HCT116 (cell line): Measurements from ENCODE around the gene GSDMA. TPM values are rescaled to one million over a fixed set of nuclear protein-coding genes. Genes with fewer than 3 reads are reported as not detected.
"Not testable (repeated sequence)": the region's sequence is repeated elsewhere in the genome, so short reads cannot be mapped to it uniquely, and the experiment has no call there.

Source experiments
- ATAC-seq: fragments of 200-7000 bp; cut with Tn5 transposase; 2 replicates; pipeline ENCODE4 v1.9.1; 2020; ENCODE audit warnings: mild to moderate bottlenecking, moderate library complexity
- BruUV-seq: library from RNA; stranded (reverse); fragments of 400-500 nt; replicated peaks from 2 replicates; lab custom pipeline; 2021; lab: Mats Ljungman, UMichigan
- CTCF ChIA-PET: fragments of 300-600 bp; sonication (Branson Sonifier 250); formaldehyde crosslinking; loops from one replicate; lab custom pipeline; 2021; ENCODE audit warnings: antibody characterized with exemption; lab: Charles Lee
- POLR2A ChIA-PET: fragments of 300-600, 350-600 bp; sonication (Branson Sonifier 250); formaldehyde crosslinking; loops from one replicate; lab custom pipeline; 2021; ENCODE audit warnings: antibody characterized with exemption; lab: Charles Lee
- RAD21 ChIA-PET, 2 experiments: fragments of 300-600 bp; sonication (Branson Sonifier 250); formaldehyde crosslinking; loops; one replicate each; lab custom pipeline; 2023; ENCODE audit warnings: low total read pairs in 2 of 2; ENCODE audit not compliant: uncharacterized antibody in 2 of 2, unreplicated experiment in 2 of 2, low non-redundant PET in 1 of 2; lab: Charles Lee
- DNase-seq: peaks from one replicate; pipeline ENCODE4 v3.0.0-alpha.2; 2010; ENCODE audit warnings: low read depth, low spot score
- H2AFZ ChIP-seq: fragments of 200-600 bp; shearing (Covaris generic), sonication (generic); 2 replicates; pipeline ENCODE4 v1.6.1; 2017; ENCODE audit warnings: low read depth, mixed run types, mixed read lengths, antibody characterized with exemption, low read length; ENCODE audit not compliant: poor library complexity, severe bottlenecking
- H3K27ac ChIP-seq: 2 replicates; pipeline ENCODE4 v1.5.1; 2012; ENCODE audit warnings: low read depth, low read length
- H3K27me3 ChIP-seq: fragments of 200-600 bp; sonication (generic); 2 replicates; pipeline ENCODE4 v1.6.1; 2016; ENCODE audit warnings: mixed run types, low read length, mixed read lengths; ENCODE audit not compliant: insufficient read depth
- H3K36me3 ChIP-seq, 2 experiments: fragments of 200-500 bp in 1 of 2; fragments of 200-600 bp in 1 of 2; sonication (Bioruptor generic) in 1 of 2; sonication (generic) in 1 of 2; 2 replicates each; pipeline versions ENCODE4 v1.5.1 to v1.6.1; 2014 to 2016; ENCODE audit warnings: low read length in 2 of 2, inconsistent platforms in 1 of 2, mixed read lengths in 1 of 2, mixed run types in 1 of 2; ENCODE audit not compliant: insufficient read depth in 2 of 2, control insufficient read depth in 1 of 2
- H3K4me1 ChIP-seq, 2 experiments: fragments of 200-600 bp in 1 of 2; sonication (generic) in 1 of 2; 2 replicates each; pipeline versions ENCODE4 v1.5.1 to v1.6.1; 2012 to 2017; ENCODE audit warnings: low read length in 2 of 2, inconsistent platforms in 1 of 2, mild to moderate bottlenecking in 1 of 2, mixed read lengths in 1 of 2, mixed run types in 1 of 2, moderate library complexity in 1 of 2; ENCODE audit not compliant: insufficient read depth in 2 of 2, control insufficient read depth in 1 of 2
- H3K4me2 ChIP-seq: fragments of 200-600 bp; sonication (generic); 2 replicates; pipeline ENCODE4 v1.6.1; 2017; ENCODE audit warnings: mixed run types, low read length, mixed read lengths
- H3K4me3 ChIP-seq, 2 experiments: fragments of 200-600 bp in 1 of 2; sonication (generic) in 1 of 2; replicated peaks in 1 of 2; 2 replicates each; pipeline ENCODE4 v1.5.1; 2011 to 2016; ENCODE audit warnings: low read length in 2 of 2, control low read depth in 1 of 2, low read depth in 1 of 2, mild to moderate bottlenecking in 1 of 2, mixed read lengths in 1 of 2, mixed run types in 1 of 2
- H3K79me2 ChIP-seq: fragments of 200-600 bp; sonication (generic); 2 replicates; pipeline ENCODE4 v1.6.1; 2017; ENCODE audit warnings: mild to moderate bottlenecking, mixed run types, low read length, moderate library complexity, mixed read lengths; ENCODE audit not compliant: insufficient read depth
- H3K9ac ChIP-seq: fragments of 200-600 bp; sonication (generic); 2 replicates; pipeline ENCODE4 v1.6.1; 2016; ENCODE audit warnings: low read length, mixed read lengths
- H3K9me2 ChIP-seq: fragments of 200-600 bp; sonication (generic), shearing (Covaris generic); 2 replicates; pipeline ENCODE4 v1.6.1; 2017; ENCODE audit warnings: mixed run types, mild to moderate bottlenecking, moderate library complexity; ENCODE audit not compliant: insufficient read depth
- H3K9me3 ChIP-seq, 2 experiments: fragments of 200-500 bp in 1 of 2; fragments of 200-600 bp in 1 of 2; sonication (Bioruptor generic) in 1 of 2; sonication (generic) in 1 of 2; 2 replicates each; pipeline ENCODE4 v1.6.1; 2014 to 2017; ENCODE audit warnings: low read length in 2 of 2, mixed read lengths in 2 of 2, inconsistent platforms in 1 of 2, low read depth in 1 of 2, mild to moderate bottlenecking in 1 of 2, mixed run types in 1 of 2, moderate library complexity in 1 of 2; ENCODE audit not compliant: control insufficient read depth in 1 of 2, insufficient read depth in 1 of 2
- H4K20me1 ChIP-seq: fragments of 200-600 bp; sonication (generic), shearing (Covaris generic); 2 replicates; pipeline ENCODE4 v1.6.1; 2017; ENCODE audit warnings: mixed run types, mild to moderate bottlenecking, moderate library complexity; ENCODE audit not compliant: insufficient read depth
- SP1 ChIP-seq: IDR thresholded peaks from 2 replicates; pipeline ENCODE4 v1.6.1; 2012; ENCODE audit warnings: low read depth
- intact Hi-C: fragments of 100-400 bp; cut with micrococcal nuclease; formaldehyde crosslinking; loops from 2 replicates; pipeline ENCODE4 v1.10.0; 2022
- total RNA-seq: library from RNA; stranded (reverse); gene quantifications from one replicate; pipeline ENCODE4 v1.2.1, GENCODE V29; 2021; ENCODE audit not compliant: unreplicated experiment

The GSDMA gene
- total RNA-seq, 1 experiment from 2014 or later, result not detected

DNA sequence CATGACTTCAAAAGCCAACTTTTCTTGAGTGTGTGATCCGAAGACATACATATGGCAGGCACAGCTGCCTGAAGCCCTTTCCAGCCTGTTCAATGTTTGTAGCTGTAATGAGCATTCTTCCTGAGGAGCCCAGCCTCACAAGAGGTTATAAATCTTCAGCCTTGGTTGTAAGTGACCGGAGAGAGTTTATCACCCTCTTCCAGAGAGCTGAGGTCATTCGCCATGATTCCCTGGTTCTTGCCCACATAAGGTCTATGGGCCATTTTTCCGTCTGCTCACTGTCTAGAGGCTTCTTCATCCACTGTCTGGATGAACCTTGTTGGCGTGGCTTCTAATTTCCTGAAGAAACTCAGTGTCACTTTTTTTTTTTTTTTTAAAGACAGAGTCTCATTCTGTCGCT, 42.7 kb downstream of the GSDMA start:
- Histone ChIP-seq H3K9ac (no peak overlapping the region), H3K36me3 (no peaks in the 10 kb centered on the region), H3K9me3 (no peaks in the 10 kb centered on the region), H3K9me2 (no peaks in the 10 kb centered on the region), H3K27ac (no peak overlapping the region), H3K79me2 (no peaks in the 10 kb centered on the region), H3K4me2 (no peak overlapping the region), H3K27me3 (no peaks in the 10 kb centered on the region), H3K4me1 (no peaks in the 10 kb centered on the region), H4K20me1 (no peaks in the 10 kb centered on the region), H3K4me3 (no peak overlapping the region), H2AFZ (no peak overlapping the region)
- DNase-seq (no peak), ATAC-seq (no peak)
- no TSS peak for BruUV-seq
- POLR2A ChIA-PET, result no interaction called here
- intact Hi-C loops, result no loop called here
- TF ChIP-seq SP1, result no peak
- RAD21 ChIA-PET, result no interaction called here
- CTCF ChIA-PET, result interaction anchor here (1.5 kb wide), 1 partner anchor 8 kb away, joined by 6 read pairs; no protein-coding TSS in a partner anchor

DNA sequence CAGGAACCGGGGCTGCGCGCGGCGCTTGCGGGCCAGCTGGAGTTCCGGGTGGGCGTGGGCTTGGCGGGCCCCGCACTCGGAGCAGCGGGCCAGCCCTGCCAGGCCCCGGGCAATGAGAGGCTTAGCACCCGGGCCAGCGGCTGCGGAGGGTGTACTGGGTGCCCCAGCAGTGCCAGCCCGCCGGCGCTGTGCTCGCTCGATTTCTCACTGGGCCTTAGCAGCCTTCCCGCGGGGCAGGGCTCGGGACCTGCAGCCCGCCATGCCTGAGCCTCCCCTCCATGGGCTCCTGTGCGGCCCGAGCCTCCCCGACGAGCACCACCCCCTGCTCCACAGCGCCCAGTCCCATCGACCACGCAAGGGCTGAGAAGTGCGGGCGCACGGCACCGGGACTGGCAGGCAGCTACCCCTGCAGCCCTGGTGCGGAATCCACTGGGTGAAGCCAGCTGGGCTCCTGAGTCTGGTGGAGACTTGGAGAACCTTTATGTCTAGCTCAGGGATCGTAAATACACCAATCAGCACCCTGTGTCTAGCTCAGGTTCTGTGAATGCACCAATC, 48.2 kb downstream of the GSDMA start:
- RAD21 ChIA-PET, H3K4me1 ChIP-seq, H2AFZ ChIP-seq, H3K4me2 ChIP-seq, DNase-seq, H3K27me3 ChIP-seq, BruUV-seq, H3K79me2 ChIP-seq, CTCF ChIA-PET, POLR2A ChIA-PET, H3K9ac ChIP-seq, H3K27ac ChIP-seq, H3K9me2 ChIP-seq, H3K9me3 ChIP-seq, H4K20me1 ChIP-seq, ATAC-seq, H3K4me3 ChIP-seq, H3K36me3 ChIP-seq: not testable (repeated sequence)
- intact Hi-C loops, result loop anchor here (5.0 kb wide), 2 partner anchors 281 to 346 kb away; no protein-coding TSS in a partner anchor

DNA sequence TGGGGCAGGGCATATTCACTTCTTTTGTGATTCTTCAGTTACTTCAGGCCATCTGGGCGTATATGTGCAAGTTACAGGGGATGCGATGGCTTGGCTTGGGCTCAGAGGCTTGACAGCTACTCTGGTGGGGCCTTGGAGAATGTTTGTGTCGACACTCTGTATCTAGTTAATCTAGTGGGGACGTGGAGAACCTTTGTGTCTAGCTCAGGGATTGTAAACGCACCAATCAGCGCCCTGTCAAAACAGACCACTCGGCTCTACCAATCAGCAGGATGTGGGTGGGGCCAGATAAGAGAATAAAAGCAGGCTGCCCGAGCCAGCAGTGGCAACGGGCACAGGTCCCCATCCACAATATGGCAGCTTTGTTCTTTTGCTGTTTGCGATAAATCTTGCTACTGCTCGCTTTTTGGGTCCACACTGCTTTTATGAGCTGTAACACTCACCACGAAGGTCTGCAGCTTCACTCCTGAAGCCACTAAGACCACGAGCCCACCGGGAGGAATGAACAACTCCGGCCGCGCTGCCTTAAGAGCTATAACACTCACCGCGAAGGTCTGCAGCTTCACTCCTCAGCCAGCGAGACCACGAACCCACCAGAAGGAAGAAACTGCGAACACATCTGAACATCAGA, 49.3 kb downstream of the GSDMA start:
- RAD21 ChIA-PET, POLR2A ChIA-PET, H3K9ac ChIP-seq, DNase-seq, H3K9me3 ChIP-seq, H3K4me1 ChIP-seq, H3K4me3 ChIP-seq, H3K4me2 ChIP-seq, H3K27ac ChIP-seq, BruUV-seq, H3K27me3 ChIP-seq, H4K20me1 ChIP-seq, H2AFZ ChIP-seq, H3K9me2 ChIP-seq, H3K79me2 ChIP-seq, H3K36me3 ChIP-seq, ATAC-seq: not testable (repeated sequence)
- CTCF ChIA-PET, result interaction anchor here (2.0 kb wide), 1 partner anchor 15 kb away, joined by 9 read pairs; no protein-coding TSS in a partner anchor
- intact Hi-C loops, result loop anchor here (5.0 kb wide), 2 partner anchors 280 to 345 kb away; no protein-coding TSS in a partner anchor
